Ovary (tissue), 9 donors: ENCODE data around the gene ADGRV1. TPM values are rescaled to one million over a fixed set of nuclear protein-coding genes. Genes with fewer than 3 reads are reported as not detected.

Experiments
- DNase-seq, 5 donors: peaks; one replicate each; pipeline ENCODE4 v3.0.0-alpha.2; 2019 to 2020
- H3K27ac ChIP-seq, 2 donors: fragments of 200-600 bp; one replicate each; pipeline versions ENCODE4 v1.5.1 to v1.8.0; 2019 to 2022
- H3K27me3 ChIP-seq: fragments of 200-600 bp; one replicate; pipeline ENCODE4 v1.8.0; 2022
- H3K36me3 ChIP-seq: fragments of 200-600 bp; sonication (generic); one replicate; pipeline ENCODE4 v1.5.1; 2019
- H3K4me1 ChIP-seq: one replicate; pipeline ENCODE4 v1.8.1; 2013; ENCODE audit warnings: mild to moderate bottlenecking, moderate library complexity; ENCODE audit not compliant: insufficient read depth
- H3K4me3 ChIP-seq: fragments of 200-600 bp; sonication (generic); one replicate; pipeline ENCODE4 v1.5.1; 2017
- H3K9me3 ChIP-seq, 2 donors: fragments of 200-600 bp in 1 of 2; sonication (generic) in 1 of 2; one replicate each; pipeline versions ENCODE4 v1.5.1 to v1.8.1; 2013 to 2019; ENCODE audit warnings: mild to moderate bottlenecking in 1 of 2, moderate library complexity in 1 of 2
- EP300 ChIP-seq: sonication (generic); formaldehyde crosslinking; IDR thresholded peaks from one replicate; pipeline ENCODE4 v1.6.1; 2017; ENCODE audit warnings: antibody characterized with exemption
- POLR2A ChIP-seq: fragments of 450-650 bp; IDR thresholded peaks from one replicate; pipeline ENCODE4 v1.6.1; 2017; ENCODE audit warnings: antibody characterized with exemption, mild to moderate bottlenecking, moderate library complexity
- WGBS, 3 donors: extraction: QIAGEN DNeasy Blood & Tissue Kit in 1 of 3; methylation state at CpG; one replicate each; pipeline versions ENCODE4 v1.1.5 to v1.1.7; 2013 to 2017; 5-methylcytosine and 5-hydroxymethylcytosine counted together
- intact Hi-C, 4 donors: fragments of 100-400 bp; cut with DNase I; formaldehyde crosslinking; loops; one replicate each; pipeline versions ENCODE4 v1.11.0 to v1.15.1; 2022 to 2023
- polyA plus RNA-seq, 2 donors: library from polyadenylated mRNA; stranded (reverse); fragments of 200-250 nt in 1 of 2; fragments of 350-450 nt in 1 of 2; fragmentation: Illumina TruSeq in 1 of 2; extraction: RNeasy Lipid Tissue Mini Kit (QIAGEN cat#74804) in 1 of 2; gene quantifications; one replicate each; pipeline ENCODE4 v1.2.3, GENCODE V29; 2013 to 2014
- total RNA-seq, 7 donors: library from RNA; depleted of rRNA in 2 of 7; stranded (reverse); fragments of >200 nt in 2 of 7; fragmentation: NEBNext Ultra II Directional in 3 of 7; extraction: Animal tissue kit (Norgen Biotek cat#: 25700) in 3 of 7; gene quantifications; one replicate each; pipeline versions ENCODE4 v1.1.0 to v1.2.4, GENCODE V29; 2016 to 2023
- TF ChIP-seq, protein P1 (sequence below), 3 donors: fragments of 450-650 bp in 2 of 3; fragments of 200-600 bp in 1 of 3; IDR thresholded peaks; one replicate each; pipeline versions ENCODE4 v1.5.1 to v1.8.0; 2016 to 2022; ENCODE audit warnings: antibody characterized with exemption in 3 of 3, mild to moderate bottlenecking in 1 of 3
- donor health status: DM: no; HTN: no; CAD: no; lungs with moderate emphysema.
- donor health status: DM: no; HTN: no; CAD: no.
- donor health status: Bipolar disorder and iron deficiency.
- donor health status: DM: yes; HTN: yes; CAD: no.
- donor health status: DM: no; HTN: no; CAD: no.
- donor health status: DM: yes; HTN: yes; CAD: no.

ADGRV1 gene
- total and polyA plus RNA-seq, 9 donors: 0.21 to 2.7 (median 1.1) TPM

DNA sequence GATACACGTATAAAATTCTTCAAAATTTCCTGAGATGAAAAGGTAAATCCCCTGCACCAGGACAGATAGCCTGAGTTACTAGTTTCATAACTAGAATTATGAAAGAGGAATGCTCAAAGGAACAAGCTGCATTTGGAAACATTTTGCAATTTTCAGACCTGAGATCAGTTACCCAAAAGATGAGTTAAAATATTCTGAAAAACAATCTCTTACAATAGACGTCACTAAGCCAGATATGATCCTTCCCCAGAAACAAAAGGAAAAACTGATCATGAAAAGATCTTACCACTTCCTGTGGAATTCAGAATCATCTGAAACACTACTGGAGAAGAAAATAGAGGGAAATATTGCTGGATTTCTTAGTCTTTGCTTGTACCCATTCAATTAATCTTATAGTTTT is 619.9 kb downstream of the ADGRV1 start:
- no peaks in the 10 kb centered on the region for H3K9me3 ChIP-seq
- no peak for DNase-seq
- H3K27me3 ChIP-seq: no peaks in the 10 kb centered on the region
- no peaks in the 10 kb centered on the region for H3K36me3 ChIP-seq
- H3K4me3 ChIP-seq: no peak overlapping the region
- H3K27ac ChIP-seq: peak overlapping the region in 1 of 2 donors; percentile 42
- no peaks in the 10 kb centered on the region for H3K4me1 ChIP-seq
- intact Hi-C loops: no loop called here
- TF ChIP-seq, protein P1, sequence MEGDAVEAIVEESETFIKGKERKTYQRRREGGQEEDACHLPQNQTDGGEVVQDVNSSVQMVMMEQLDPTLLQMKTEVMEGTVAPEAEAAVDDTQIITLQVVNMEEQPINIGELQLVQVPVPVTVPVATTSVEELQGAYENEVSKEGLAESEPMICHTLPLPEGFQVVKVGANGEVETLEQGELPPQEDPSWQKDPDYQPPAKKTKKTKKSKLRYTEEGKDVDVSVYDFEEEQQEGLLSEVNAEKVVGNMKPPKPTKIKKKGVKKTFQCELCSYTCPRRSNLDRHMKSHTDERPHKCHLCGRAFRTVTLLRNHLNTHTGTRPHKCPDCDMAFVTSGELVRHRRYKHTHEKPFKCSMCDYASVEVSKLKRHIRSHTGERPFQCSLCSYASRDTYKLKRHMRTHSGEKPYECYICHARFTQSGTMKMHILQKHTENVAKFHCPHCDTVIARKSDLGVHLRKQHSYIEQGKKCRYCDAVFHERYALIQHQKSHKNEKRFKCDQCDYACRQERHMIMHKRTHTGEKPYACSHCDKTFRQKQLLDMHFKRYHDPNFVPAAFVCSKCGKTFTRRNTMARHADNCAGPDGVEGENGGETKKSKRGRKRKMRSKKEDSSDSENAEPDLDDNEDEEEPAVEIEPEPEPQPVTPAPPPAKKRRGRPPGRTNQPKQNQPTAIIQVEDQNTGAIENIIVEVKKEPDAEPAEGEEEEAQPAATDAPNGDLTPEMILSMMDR (IDR thresholded peaks at IDR 0.05): no peak
- TF ChIP-seq EP300 (no peak), POLR2A (no peak)
- WGBS, 3 donors: 12 to 28% (median 18%) methylated on average over 2 of the region's 2 CpGs

DNA sequence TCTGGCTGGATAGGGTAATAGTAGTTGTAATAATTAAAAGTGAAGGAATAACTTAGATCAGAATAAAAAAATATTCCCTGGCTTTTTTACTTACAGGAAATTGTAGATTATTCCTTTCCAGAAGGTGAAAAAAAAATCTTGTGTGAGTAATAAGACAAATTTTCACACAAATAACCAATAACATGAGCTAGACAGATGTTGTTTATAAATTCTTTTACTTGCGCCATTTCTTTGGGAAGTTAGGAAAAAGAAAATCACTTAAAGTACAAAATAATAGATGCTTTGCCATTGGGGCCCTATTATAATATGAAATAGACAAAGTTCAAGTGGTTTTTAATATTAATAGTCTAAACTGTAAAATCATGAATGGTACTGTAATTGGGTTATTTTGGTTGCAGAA is 620.4 kb downstream of the ADGRV1 start:
- no peaks in the 10 kb centered on the region for H3K9me3 ChIP-seq
- no peaks in the 10 kb centered on the region for H3K36me3 ChIP-seq
- no peaks in the 10 kb centered on the region for H3K4me1 ChIP-seq
- H3K4me3 ChIP-seq: no peak overlapping the region
- intact Hi-C loops: no loop called here
- no peaks in the 10 kb centered on the region for H3K27me3 ChIP-seq
- H3K27ac ChIP-seq: peak overlapping the region in 1 of 2 donors; percentile 42
- 9 to 29% (median 17%) methylated on average over 1 of the region's 1 CpG for WGBS, 3 donors
- DNase-seq: no peak
- TF ChIP-seq POLR2A (no peak), EP300 (no peak)
- TF ChIP-seq, protein P1 (IDR thresholded peaks at IDR 0.05): no peak

GRCh38 chr5:91180506-91180905 is 621.9 kb downstream of the ADGRV1 start:
- H3K27ac ChIP-seq: no peak overlapping the region
- H3K36me3 ChIP-seq: no peaks in the 10 kb centered on the region
- no peak for DNase-seq
- intact Hi-C loops: no loop called here
- H3K9me3 ChIP-seq: no peaks in the 10 kb centered on the region
- 96 to 99% (median 99%) methylated on average over 5 of the region's 5 CpGs for WGBS, 3 donors
- no peaks in the 10 kb centered on the region for H3K4me1 ChIP-seq
- no peaks in the 10 kb centered on the region for H3K27me3 ChIP-seq
- TF ChIP-seq POLR2A: no peak
- no peak for TF ChIP-seq EP300
- TF ChIP-seq, protein P1 (IDR thresholded peaks at IDR 0.05): no peak
- H3K4me3 ChIP-seq: no peak overlapping the region

DNA sequence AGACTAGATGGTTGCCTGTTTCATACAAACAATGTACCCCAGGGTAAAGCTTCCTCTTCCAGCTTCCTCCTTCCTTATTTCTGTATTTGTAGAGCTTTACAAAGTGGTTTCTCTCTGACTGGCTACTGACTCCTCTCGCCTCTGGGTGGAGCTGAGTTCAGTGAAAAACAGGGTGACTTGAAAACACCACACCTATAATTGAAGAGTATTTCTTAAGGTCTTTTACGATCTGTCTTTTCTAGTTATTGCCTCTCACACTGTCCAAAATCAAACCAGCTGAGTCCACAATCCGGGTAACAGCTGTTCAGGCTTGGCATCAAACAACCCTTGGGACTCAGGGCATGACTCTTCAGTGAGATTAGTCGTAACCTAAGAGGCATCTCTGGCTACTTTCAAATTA is 624.2 kb downstream of the ADGRV1 start:
- H3K4me1 ChIP-seq: no peaks in the 10 kb centered on the region
- 51 to 57% (median 52%) methylated on average over 4 of the region's 4 CpGs for WGBS, 3 donors
- H3K9me3 ChIP-seq: no peaks in the 10 kb centered on the region
- H3K27ac ChIP-seq: no peak overlapping the region
- DNase-seq: no peak
- TF ChIP-seq, protein P1 (IDR thresholded peaks at IDR 0.05): no peak
- TF ChIP-seq POLR2A (no peak), EP300 (no peak)
- intact Hi-C loops: no loop called here
- no peaks in the 10 kb centered on the region for H3K36me3 ChIP-seq
- no peaks in the 10 kb centered on the region for H3K27me3 ChIP-seq
- no peak overlapping the region for H3K4me3 ChIP-seq
